HEK293 (cell line): ENCODE results near the gene STRADA.

Experiments
- CTCF ChIA-PET: fragments of 350-600 bp; formaldehyde crosslinking; extraction: SDS; loops from one replicate; lab custom pipeline; 2021; ENCODE audit warnings: antibody characterized with exemption; lab: Yijun Ruan, JAX
- POLR2A ChIA-PET: fragments of 300-600 bp; formaldehyde crosslinking; extraction: SDS; loops from one replicate; lab custom pipeline; 2020; ENCODE audit warnings: antibody characterized with exemption, inconsistent platforms; lab: Yijun Ruan, JAX
- H3K27ac ChIP-seq: fragments of 200-500 bp; sonication (Bioruptor generic); 2 replicates; pipeline ENCODE4 v1.5.1; 2014; ENCODE audit warnings: low read depth, low read length, control low read depth, inconsistent platforms; ENCODE audit errors: extremely low read depth
- H3K36me3 ChIP-seq, 2 experiments: fragments of 200-500 bp in 1 of 2; sonication (Bioruptor generic) in 1 of 2; 1 replicate in 1 of 2; 2 replicates in 1 of 2; pipeline ENCODE4 v1.5.1; 2014 to 2017; ENCODE audit warnings: inconsistent platforms in 2 of 2, low read length in 2 of 2; ENCODE audit not compliant: control insufficient read depth in 2 of 2, insufficient read depth in 1 of 2
- H3K4me1 ChIP-seq: fragments of 200-500 bp; sonication (Bioruptor generic); 2 replicates; pipeline ENCODE4 v1.5.1; 2014; ENCODE audit warnings: mild to moderate bottlenecking, low read length, inconsistent platforms; ENCODE audit not compliant: control insufficient read depth, insufficient read depth
- H3K4me3 ChIP-seq: 2 replicates; pipeline ENCODE4 v1.5.1; 2011; ENCODE audit warnings: low read depth, mild to moderate bottlenecking, control low read depth, low read length, moderate library complexity
- H3K9me3 ChIP-seq: fragments of 200-500 bp; sonication (Bioruptor generic); 2 replicates; pipeline ENCODE4 v1.5.1; 2014; ENCODE audit warnings: low read depth, low read length, inconsistent platforms; ENCODE audit not compliant: control insufficient read depth, insufficient read depth
- CTCF ChIP-seq: fragments of 450-650 bp; formaldehyde crosslinking; IDR thresholded peaks from 2 replicates; pipeline ENCODE4 v1.5.1; 2016; ENCODE audit warnings: missing biosample characterization, missing genetic modification characterization
- ZFHX2 ChIP-seq: fragments of 450-650 bp; formaldehyde crosslinking; conservative IDR thresholded peaks from 2 replicates; pipeline ENCODE4 v1.5.1; 2016; ENCODE audit warnings: missing biosample characterization, missing genetic modification characterization
- ZNF155 ChIP-seq: fragments of 450-650 bp; formaldehyde crosslinking; IDR thresholded peaks from 2 replicates; pipeline ENCODE4 v1.5.1; 2016; ENCODE audit warnings: missing biosample characterization, missing genetic modification characterization
- ZNF239 ChIP-seq: fragments of 450-650 bp; formaldehyde crosslinking; IDR thresholded peaks from 2 replicates; pipeline ENCODE4 v1.5.1; 2016; ENCODE audit warnings: missing biosample characterization, missing genetic modification characterization
- ZNF391 ChIP-seq: fragments of 450-650 bp; formaldehyde crosslinking; IDR thresholded peaks from 2 replicates; pipeline ENCODE4 v1.5.1; 2016; ENCODE audit warnings: low read depth, missing biosample characterization, missing genetic modification characterization, borderline replicate concordance
- ZNF473 ChIP-seq: fragments of 450-650 bp; formaldehyde crosslinking; IDR thresholded peaks from 2 replicates; pipeline ENCODE4 v1.5.1; 2017; ENCODE audit warnings: missing biosample characterization, missing genetic modification characterization
- ZNF501 ChIP-seq: fragments of 450-650 bp; formaldehyde crosslinking; IDR thresholded peaks from 2 replicates; pipeline ENCODE4 v1.5.1; 2016; ENCODE audit warnings: missing biosample characterization, missing genetic modification characterization
- ZNF670 ChIP-seq: fragments of 450-650 bp; formaldehyde crosslinking; IDR thresholded peaks from 2 replicates; pipeline ENCODE4 v1.5.1; 2016; ENCODE audit warnings: missing biosample characterization, missing genetic modification characterization, low read depth
- ZNF76 ChIP-seq: fragments of 450-650 bp; formaldehyde crosslinking; IDR thresholded peaks from 2 replicates; pipeline ENCODE4; 2016; ENCODE audit warnings: low read depth, missing biosample characterization, missing genetic modification characterization, borderline replicate concordance
- TF ChIP-seq, protein P1 (sequence below): fragments of 450-650 bp; formaldehyde crosslinking; IDR thresholded peaks from 2 replicates; pipeline ENCODE4 v1.5.1; 2017; ENCODE audit warnings: missing biosample characterization, mild to moderate bottlenecking, missing genetic modification characterization, moderate library complexity
- TF ChIP-seq, protein P2 (sequence below): fragments of 450-650 bp; formaldehyde crosslinking; conservative IDR thresholded peaks from 2 replicates; pipeline ENCODE4 v1.5.1; 2016; ENCODE audit warnings: low read depth, missing biosample characterization, missing genetic modification characterization
- TF ChIP-seq, protein P3 (sequence below): fragments of 450-650 bp; formaldehyde crosslinking; IDR thresholded peaks from 2 replicates; pipeline ENCODE4 v1.5.1; 2017; ENCODE audit warnings: missing biosample characterization, missing genetic modification characterization
- TF ChIP-seq, protein P4 (sequence below): fragments of 450-650 bp; formaldehyde crosslinking; IDR thresholded peaks from 2 replicates; pipeline ENCODE4 v1.5.1; 2016; ENCODE audit warnings: missing biosample characterization, missing genetic modification characterization
- TF ChIP-seq, protein P5 (sequence below): fragments of 450-650 bp; formaldehyde crosslinking; IDR thresholded peaks from 2 replicates; pipeline ENCODE4 v1.5.1; 2016; ENCODE audit warnings: missing biosample characterization, missing genetic modification characterization

STRADA gene

DNA sequence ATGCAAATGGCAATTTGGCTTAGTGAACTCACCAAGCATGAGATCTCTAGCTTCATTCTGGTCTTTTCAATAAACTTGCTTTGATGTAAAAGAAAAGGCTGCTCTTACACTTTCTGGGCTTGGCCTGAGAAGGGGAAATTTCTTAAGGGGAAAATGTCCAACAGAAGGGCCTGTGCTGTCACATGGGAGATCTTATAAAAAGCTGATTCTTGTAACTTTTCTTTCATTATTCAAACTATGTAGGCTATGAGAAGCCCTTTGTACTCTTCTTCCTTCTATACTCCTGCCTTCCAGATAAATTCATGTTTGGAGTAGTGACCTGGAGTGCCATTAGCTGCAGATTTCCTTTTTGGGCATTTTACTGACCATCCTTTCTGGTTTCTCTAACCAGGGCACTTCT is 58.6 kb downstream of the STRADA start:
- POLR2A ChIA-PET, result no interaction called here
- no peak for TF ChIP-seq ZNF155 (tag by site-specific recombination)
- no peak for TF ChIP-seq ZNF239 (tag by site-specific recombination)
- TF ChIP-seq, protein P1, sequence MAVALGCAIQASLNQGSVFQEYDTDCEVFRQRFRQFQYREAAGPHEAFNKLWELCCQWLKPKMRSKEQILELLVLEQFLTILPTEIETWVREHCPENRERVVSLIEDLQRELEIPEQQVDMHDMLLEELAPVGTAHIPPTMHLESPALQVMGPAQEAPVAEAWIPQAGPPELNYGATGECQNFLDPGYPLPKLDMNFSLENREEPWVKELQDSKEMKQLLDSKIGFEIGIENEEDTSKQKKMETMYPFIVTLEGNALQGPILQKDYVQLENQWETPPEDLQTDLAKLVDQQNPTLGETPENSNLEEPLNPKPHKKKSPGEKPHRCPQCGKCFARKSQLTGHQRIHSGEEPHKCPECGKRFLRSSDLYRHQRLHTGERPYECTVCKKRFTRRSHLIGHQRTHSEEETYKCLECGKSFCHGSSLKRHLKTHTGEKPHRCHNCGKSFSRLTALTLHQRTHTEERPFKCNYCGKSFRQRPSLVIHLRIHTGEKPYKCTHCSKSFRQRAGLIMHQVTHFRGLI (tag by site-specific recombination), result no peak
- TF ChIP-seq ZNF76 (tag by site-specific recombination), result no peak
- TF ChIP-seq ZFHX2, result no peak
- TF ChIP-seq, protein P2, sequence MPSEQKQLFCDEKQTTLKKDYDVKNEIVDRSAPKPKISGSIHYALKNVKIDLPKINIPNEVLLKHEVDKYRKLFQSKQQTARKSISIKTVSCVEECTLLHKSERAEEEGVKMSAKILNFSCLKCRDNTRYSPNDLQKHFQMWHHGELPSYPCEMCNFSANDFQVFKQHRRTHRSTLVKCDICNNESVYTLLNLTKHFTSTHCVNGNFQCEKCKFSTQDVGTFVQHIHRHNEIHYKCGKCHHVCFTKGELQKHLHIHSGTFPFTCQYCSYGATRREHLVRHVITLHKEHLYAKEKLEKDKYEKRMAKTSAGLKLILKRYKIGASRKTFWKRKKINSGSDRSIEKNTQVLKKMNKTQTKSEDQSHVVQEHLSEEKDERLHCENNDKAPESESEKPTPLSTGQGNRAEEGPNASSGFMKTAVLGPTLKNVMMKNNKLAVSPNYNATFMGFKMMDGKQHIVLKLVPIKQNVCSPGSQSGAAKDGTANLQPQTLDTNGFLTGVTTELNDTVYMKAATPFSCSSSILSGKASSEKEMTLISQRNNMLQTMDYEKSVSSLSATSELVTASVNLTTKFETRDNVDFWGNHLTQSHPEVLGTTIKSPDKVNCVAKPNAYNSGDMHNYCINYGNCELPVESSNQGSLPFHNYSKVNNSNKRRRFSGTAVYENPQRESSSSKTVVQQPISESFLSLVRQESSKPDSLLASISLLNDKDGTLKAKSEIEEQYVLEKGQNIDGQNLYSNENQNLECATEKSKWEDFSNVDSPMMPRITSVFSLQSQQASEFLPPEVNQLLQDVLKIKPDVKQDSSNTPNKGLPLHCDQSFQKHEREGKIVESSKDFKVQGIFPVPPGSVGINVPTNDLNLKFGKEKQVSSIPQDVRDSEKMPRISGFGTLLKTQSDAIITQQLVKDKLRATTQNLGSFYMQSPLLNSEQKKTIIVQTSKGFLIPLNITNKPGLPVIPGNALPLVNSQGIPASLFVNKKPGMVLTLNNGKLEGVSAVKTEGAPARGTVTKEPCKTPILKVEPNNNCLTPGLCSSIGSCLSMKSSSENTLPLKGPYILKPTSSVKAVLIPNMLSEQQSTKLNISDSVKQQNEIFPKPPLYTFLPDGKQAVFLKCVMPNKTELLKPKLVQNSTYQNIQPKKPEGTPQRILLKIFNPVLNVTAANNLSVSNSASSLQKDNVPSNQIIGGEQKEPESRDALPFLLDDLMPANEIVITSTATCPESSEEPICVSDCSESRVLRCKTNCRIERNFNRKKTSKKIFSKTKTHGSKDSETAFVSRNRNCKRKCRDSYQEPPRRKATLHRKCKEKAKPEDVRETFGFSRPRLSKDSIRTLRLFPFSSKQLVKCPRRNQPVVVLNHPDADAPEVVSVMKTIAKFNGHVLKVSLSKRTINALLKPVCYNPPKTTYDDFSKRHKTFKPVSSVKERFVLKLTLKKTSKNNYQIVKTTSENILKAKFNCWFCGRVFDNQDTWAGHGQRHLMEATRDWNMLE (tag by site-specific recombination), result no peak
- TF ChIP-seq, protein P3, sequence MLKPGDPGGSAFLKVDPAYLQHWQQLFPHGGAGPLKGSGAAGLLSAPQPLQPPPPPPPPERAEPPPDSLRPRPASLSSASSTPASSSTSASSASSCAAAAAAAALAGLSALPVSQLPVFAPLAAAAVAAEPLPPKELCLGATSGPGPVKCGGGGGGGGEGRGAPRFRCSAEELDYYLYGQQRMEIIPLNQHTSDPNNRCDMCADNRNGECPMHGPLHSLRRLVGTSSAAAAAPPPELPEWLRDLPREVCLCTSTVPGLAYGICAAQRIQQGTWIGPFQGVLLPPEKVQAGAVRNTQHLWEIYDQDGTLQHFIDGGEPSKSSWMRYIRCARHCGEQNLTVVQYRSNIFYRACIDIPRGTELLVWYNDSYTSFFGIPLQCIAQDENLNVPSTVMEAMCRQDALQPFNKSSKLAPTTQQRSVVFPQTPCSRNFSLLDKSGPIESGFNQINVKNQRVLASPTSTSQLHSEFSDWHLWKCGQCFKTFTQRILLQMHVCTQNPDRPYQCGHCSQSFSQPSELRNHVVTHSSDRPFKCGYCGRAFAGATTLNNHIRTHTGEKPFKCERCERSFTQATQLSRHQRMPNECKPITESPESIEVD, result no peak
- no peak for TF ChIP-seq ZNF670
- TF ChIP-seq, protein P4, sequence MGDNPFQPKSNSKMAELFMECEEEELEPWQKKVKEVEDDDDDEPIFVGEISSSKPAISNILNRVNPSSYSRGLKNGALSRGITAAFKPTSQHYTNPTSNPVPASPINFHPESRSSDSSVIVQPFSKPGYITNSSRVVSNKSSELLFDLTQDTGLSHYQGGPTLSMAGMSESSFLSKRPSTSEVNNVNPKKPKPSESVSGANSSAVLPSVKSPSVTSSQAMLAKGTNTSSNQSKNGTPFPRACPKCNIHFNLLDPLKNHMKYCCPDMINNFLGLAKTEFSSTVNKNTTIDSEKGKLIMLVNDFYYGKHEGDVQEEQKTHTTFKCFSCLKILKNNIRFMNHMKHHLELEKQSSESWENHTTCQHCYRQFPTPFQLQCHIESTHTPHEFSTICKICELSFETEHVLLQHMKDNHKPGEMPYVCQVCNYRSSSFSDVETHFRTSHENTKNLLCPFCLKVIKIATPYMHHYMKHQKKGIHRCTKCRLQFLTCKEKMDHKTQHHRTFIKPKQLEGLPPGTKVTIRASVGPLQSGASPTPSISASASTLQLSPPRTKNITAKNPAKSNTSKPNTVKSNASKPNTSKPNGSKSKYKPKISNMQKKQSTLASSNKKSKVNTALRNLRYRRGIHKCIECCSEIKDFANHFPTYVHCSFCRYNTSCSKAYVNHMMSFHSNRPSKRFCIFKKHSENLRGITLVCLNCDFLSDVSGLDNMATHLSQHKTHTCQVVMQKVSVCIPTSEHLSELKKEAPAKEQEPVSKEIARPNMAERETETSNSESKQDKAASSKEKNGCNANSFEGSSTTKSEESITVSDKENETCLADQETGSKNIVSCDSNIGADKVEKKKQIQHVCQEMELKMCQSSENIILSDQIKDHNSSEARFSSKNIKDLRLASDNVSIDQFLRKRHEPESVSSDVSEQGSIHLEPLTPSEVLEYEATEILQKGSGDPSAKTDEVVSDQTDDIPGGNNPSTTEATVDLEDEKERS (tag by site-specific recombination), result no peak
- no peak for TF ChIP-seq ZNF473 (tag by site-specific recombination)
- TF ChIP-seq, protein P5, sequence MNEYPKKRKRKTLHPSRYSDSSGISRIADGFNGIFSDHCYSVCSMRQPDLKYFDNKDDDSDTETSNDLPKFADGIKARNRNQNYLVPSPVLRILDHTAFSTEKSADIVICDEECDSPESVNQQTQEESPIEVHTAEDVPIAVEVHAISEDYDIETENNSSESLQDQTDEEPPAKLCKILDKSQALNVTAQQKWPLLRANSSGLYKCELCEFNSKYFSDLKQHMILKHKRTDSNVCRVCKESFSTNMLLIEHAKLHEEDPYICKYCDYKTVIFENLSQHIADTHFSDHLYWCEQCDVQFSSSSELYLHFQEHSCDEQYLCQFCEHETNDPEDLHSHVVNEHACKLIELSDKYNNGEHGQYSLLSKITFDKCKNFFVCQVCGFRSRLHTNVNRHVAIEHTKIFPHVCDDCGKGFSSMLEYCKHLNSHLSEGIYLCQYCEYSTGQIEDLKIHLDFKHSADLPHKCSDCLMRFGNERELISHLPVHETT, result no peak
- TF ChIP-seq CTCF (tag by site-specific recombination), result no peak
- TF ChIP-seq ZNF391, result no peak
- TF ChIP-seq ZNF501 (tag by site-specific recombination), result no peak
- CTCF ChIA-PET, result interaction anchor here (0.7 to 1.8 kb wide), 3 partner anchors 9 to 258 kb away, joined by 3 to 6 read pairs (median 6); no protein-coding TSS in a partner anchor
- H3K9me3 ChIP-seq, result no peaks in the 10 kb centered on the region
- H3K4me1 ChIP-seq, result no peaks in the 10 kb centered on the region
- H3K36me3 ChIP-seq, result peaks cover 17 to 54% of the 10 kb centered on the region in 2 experiments
- no peak overlapping the region for H3K27ac ChIP-seq
- no peak overlapping the region for H3K4me3 ChIP-seq
